ENCODE data around the gene PPARA. TPM values are rescaled to one million over a fixed set of nuclear protein-coding genes. Genes with fewer than 3 reads are reported as not detected.

The PPARA gene
- total RNA-seq, 2 experiments from 2014 or later, result 3.3 to 10.5 TPM

- ChIA-PET CTCF (ENCODE audit: unreplicated experiment) (no interaction called here), POLR2A (no interaction called here)
- no peak overlapping the region for H3K27ac ChIP-seq (ENCODE audit: low read depth, low read length, poor library complexity, severe bottlenecking)
- intact Hi-C loops (cut with micrococcal nuclease; ENCODE audit: unreplicated experiment), result loop anchor here (1.0 to 5.0 kb wide), 3 partner anchors 174 to 419 kb away; partner anchors contain the start of gene GTSE1
- no TSS peak for BruUV-seq (replicated peaks)
- DNase-seq (ENCODE audit: low spot score), result no peak
- H3K9me3 ChIP-seq (ENCODE audit: low read length), result no peaks in the 10 kb centered on the region
- no peak overlapping the region for H3K4me3 ChIP-seq (ENCODE audit: low read depth, low read length, poor library complexity, severe bottlenecking)
- H3K36me3 ChIP-seq (ENCODE audit: insufficient read depth, low read length), result no peaks in the 10 kb centered on the region
- H3K4me1 ChIP-seq (ENCODE audit: insufficient read depth, low read length, poor library complexity, severe bottlenecking), result no peaks in the 10 kb centered on the region
- no peaks in the 10 kb centered on the region for H3K79me2 ChIP-seq (ENCODE audit: insufficient read depth, low read depth, low read length)
- TF ChIP-seq EZH2phosphoT487 (IDR thresholded peaks at IDR 0.05; ENCODE audit: borderline replicate concordance, low read depth, low read length), result no peak
- TF ChIP-seq CTCF (conservative IDR thresholded peaks at IDR 0.05; ENCODE audit: low read length), result no peak
- peak overlapping the region; percentile 51; the same call in 1 of the 2 replicates for H2AFZ ChIP-seq (ENCODE audit: low read length)
- H3K4me2 ChIP-seq (ENCODE audit: low read length), result no peak overlapping the region
- no peaks in the 10 kb centered on the region for H4K20me1 ChIP-seq (ENCODE audit: insufficient read depth, low read length)
- H3K9me2 ChIP-seq (ENCODE audit: insufficient read depth, low read length), result no peaks in the 10 kb centered on the region
Measured at GRCh38 chr22:46122980-46123693, 27.2 kb upstream of the PPARA start.

- H3K4me3 ChIP-seq (ENCODE audit: low read depth, low read length, poor library complexity, severe bottlenecking), result no peak overlapping the region
- no peaks in the 10 kb centered on the region for H3K36me3 ChIP-seq (ENCODE audit: insufficient read depth, low read length)
- H4K20me1 ChIP-seq (ENCODE audit: insufficient read depth, low read length), result no peaks in the 10 kb centered on the region
- TF ChIP-seq CTCF (conservative IDR thresholded peaks at IDR 0.05; ENCODE audit: low read length), result no peak
- TF ChIP-seq EZH2phosphoT487 (IDR thresholded peaks at IDR 0.05; ENCODE audit: borderline replicate concordance, low read depth, low read length), result no peak
- no peak overlapping the region for H2AFZ ChIP-seq (ENCODE audit: low read length)
- no peaks in the 10 kb centered on the region for H3K79me2 ChIP-seq (ENCODE audit: insufficient read depth, low read depth, low read length)
- DNase-seq (ENCODE audit: low spot score), result no peak
- BruUV-seq (replicated peaks), result no TSS peak
- no peak overlapping the region for H3K4me2 ChIP-seq (ENCODE audit: low read length)
- CTCF ChIA-PET (ENCODE audit: unreplicated experiment), result no interaction called here
- intact Hi-C loops (cut with micrococcal nuclease; ENCODE audit: unreplicated experiment), result loop anchor here (5.0 kb wide), 1 partner anchor 173 kb away; the partner anchor contains the start of gene GTSE1
- no peak overlapping the region for H3K27ac ChIP-seq (ENCODE audit: low read depth, low read length, poor library complexity, severe bottlenecking)
- peaks cover 3% of the 10 kb centered on the region for H3K4me1 ChIP-seq (ENCODE audit: insufficient read depth, low read length, poor library complexity, severe bottlenecking)
- H3K9me2 ChIP-seq (ENCODE audit: insufficient read depth, low read length), result no peaks in the 10 kb centered on the region
- H3K9me3 ChIP-seq (ENCODE audit: low read length), result no peaks in the 10 kb centered on the region
- POLR2A ChIA-PET, result no interaction called here
Measured at GRCh38 chr22:46123694-46124382, 26.5 kb upstream of the PPARA start.
